Fibroblast of villous mesenchyme (primary cell): ENCODE results near the gene BICDL1. TPM values are rescaled to one million over a fixed set of nuclear protein-coding genes. Genes with fewer than 3 reads are reported as not detected.

Experiments used
- DNase-seq: peaks from one replicate; pipeline ENCODE4 v3.0.0-alpha.2; 2010; ENCODE audit warnings: low read depth
- H3K4me3 ChIP-seq: 2 replicates; pipeline ENCODE4 v1.5.1; 2011; ENCODE audit warnings: low read depth, mild to moderate bottlenecking, low read length
- total RNA-seq: library from RNA; depleted of rRNA; stranded (reverse); fragments of >200 nt; gene quantifications from 2 replicates; pipeline ENCODE4 v1.2.3, GENCODE V29; 2012
- TF ChIP-seq, protein P1 (sequence below): IDR thresholded peaks from 2 replicates; pipeline ENCODE4 v1.5.1; 2012; ENCODE audit warnings: low read depth, mild to moderate bottlenecking, low read length; ENCODE audit not compliant: insufficient read depth

BICDL1 gene
- total RNA-seq, 1 donor: 1.7 TPM

DNA sequence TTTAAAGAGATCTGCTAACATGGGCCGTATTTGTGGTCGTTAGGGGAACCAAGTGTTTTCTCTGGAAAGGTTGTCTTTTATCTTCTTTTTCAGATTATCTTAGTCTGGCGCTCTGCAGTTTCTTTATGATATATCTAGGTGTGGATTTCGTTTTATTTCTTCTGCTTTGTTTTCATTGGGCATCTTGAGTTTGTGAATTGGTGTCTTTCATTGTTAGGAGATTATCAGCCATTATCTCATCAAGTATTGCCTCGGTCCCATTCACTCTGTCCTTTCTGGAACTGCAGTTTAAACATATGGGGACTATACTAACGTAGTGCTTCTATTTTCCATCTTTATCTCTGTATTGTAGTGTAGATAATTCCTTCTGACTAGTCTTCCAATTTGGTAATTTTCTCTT, 60.4 kb downstream of the BICDL1 start:
- no peak overlapping the region for H3K4me3 ChIP-seq
- TF ChIP-seq, protein P1, sequence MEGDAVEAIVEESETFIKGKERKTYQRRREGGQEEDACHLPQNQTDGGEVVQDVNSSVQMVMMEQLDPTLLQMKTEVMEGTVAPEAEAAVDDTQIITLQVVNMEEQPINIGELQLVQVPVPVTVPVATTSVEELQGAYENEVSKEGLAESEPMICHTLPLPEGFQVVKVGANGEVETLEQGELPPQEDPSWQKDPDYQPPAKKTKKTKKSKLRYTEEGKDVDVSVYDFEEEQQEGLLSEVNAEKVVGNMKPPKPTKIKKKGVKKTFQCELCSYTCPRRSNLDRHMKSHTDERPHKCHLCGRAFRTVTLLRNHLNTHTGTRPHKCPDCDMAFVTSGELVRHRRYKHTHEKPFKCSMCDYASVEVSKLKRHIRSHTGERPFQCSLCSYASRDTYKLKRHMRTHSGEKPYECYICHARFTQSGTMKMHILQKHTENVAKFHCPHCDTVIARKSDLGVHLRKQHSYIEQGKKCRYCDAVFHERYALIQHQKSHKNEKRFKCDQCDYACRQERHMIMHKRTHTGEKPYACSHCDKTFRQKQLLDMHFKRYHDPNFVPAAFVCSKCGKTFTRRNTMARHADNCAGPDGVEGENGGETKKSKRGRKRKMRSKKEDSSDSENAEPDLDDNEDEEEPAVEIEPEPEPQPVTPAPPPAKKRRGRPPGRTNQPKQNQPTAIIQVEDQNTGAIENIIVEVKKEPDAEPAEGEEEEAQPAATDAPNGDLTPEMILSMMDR: no peak

DNA sequence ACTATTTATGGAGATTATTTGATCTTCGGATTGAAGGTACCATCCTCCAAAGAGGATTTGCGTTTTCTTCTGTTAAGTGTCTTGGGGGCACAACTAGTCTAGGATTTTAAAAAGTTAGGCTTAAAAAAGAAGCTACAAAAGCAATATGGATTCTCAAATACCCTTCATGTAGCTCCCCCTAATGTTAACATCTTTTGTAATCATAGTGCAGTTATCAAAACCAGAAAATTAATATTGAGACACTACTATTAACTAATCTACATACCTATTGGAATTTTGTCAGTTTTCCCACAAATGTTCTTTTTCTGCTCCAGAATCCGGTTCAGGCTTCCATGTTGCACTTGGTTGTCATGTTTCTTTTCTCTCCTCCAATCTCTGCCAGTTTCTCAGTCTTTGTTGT, 62.5 kb downstream of the BICDL1 start:
- TF ChIP-seq, protein P1: no peak
- no peak for DNase-seq
- H3K4me3 ChIP-seq: no peak overlapping the region

More for the DNA sequence above, 60.4 kb downstream of the BICDL1 start:
- no peak for DNase-seq

DNA sequence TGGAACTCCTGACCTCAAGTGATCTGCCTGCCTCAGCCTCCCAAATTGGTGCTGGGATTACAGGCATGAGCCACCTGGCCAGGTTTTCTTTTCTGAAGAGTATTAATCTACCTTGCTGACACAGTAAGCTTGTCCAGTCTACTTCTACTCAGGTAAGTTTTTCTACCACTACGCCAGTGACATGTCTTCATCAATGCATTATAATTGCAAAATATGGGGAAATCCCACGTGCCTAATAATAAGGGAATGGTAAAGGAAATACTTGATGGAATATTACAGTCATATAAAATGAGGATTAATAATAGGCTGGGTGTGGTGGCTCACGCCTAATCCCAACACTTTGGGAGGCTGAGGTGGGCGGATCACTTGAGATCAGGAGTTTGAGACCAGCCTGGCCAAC, 65.3 kb downstream of the BICDL1 start:
- H3K4me3 ChIP-seq: no peak overlapping the region
- TF ChIP-seq, protein P1: no peak

DNA sequence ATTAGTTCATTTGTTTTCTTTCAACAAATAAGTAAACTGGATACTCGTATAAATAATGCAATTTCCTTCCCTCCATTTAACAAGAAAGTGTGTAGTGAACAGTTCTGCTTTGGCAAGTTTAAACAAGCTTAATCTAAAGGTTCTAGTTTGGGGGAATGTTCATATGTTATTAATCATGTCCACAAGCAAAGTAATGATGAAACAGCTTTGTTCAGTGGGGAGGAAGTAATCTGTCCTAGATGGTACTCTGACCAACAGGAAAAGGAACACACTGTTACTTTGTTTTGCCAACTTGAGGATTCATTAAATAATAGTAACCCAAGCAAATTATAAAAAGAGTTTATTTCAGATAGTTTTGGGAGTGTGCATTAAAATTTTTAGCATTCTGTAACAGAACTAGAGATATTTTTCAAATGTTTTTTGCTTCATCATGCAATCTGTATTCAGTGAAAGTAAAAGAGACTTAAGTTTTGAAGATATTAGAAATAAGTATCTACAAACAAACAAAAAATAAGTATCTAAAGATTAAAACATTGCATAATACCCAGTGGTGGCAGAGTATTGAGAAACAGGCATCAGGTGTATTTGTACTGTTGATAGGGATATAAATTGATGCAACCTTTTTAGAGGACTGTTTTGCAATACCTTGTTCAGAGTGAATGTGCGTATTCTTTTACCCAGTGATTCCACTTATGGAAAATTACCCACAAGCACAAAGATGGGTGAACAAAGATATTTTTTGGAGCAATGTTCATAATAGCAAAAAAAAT, 66.4 kb downstream of the BICDL1 start:
- H3K4me3 ChIP-seq: no peak overlapping the region
- DNase-seq: no peak
- TF ChIP-seq, protein P1: no peak

More for the DNA sequence above, 65.3 kb downstream of the BICDL1 start:
- DNase-seq: no peak

DNA sequence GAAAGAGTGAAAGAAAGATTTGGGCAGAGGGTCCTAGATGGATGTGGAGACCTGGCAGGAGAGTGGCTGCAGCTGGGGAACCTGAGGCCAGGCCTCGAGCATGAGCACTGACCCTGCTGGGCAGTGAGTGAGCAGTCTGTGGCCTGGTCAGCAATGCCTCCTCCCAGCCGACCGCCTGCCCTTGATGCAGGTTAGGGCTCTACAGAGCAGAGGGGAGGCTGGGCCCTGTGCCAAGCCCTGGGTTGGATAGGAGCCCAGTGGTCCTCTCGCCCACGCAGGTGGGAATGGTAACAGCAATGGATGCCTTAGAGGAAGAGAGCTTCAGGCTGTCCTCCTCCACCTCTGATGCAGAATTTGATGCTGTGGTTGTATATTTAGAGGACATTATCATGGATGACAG, 67.7 kb downstream of the BICDL1 start:
- H3K4me3 ChIP-seq: no peak overlapping the region
- DNase-seq: no peak
- TF ChIP-seq, protein P1: no peak

DNA sequence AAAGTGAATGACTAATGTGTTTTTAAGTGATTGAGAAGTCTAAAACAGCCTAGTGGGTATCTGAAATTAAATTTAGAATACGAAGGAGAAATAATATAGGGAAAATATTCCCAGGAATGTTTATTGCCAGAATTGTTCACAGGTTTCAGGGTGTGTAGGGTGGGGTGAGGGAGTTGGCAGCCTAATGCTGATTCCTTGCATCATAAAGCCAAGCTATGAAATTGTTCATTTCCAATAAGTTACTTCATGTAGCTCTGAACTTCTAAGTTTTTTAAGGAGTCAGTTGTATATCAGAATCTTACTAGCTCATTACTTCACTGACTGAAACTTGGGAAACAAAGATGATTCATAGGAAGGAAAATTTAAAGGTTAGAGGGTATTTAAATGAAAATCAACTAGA, 71.2 kb downstream of the BICDL1 start:
- no peak overlapping the region for H3K4me3 ChIP-seq
- DNase-seq: peak; percentile 47
- TF ChIP-seq, protein P1: no peak

DNA sequence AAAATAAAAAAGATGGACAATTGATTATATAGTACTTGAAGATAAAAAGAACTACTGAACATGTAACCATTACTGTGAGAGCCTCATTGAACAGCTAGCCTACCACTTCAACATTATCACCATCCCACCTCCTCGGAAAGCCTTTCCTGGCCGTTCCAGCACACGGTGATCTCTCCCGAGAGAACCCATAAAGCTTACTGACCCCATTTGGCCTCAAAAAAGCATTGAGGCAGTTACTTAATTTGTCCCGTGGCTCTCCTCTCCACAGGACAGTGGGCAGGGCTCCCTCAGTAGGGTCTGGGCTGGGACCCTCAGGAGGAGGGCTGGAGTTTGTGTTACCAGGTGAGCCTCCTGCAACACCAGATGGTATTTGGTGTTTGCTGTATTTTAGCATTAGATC, 71.7 kb downstream of the BICDL1 start:
- DNase-seq: no peak
- TF ChIP-seq, protein P1: no peak
- no peak overlapping the region for H3K4me3 ChIP-seq
